ENCODE results near the gene R3HDM4. TPM values are rescaled to one million over a fixed set of nuclear protein-coding genes. Genes with fewer than 3 reads are reported as not detected.

The R3HDM4 gene
- total and polyA plus RNA-seq, 2 donors (not counting 3 experiments of a cell fraction or from before 2014, with no cell fraction given), result 51.8 to 53.9 TPM

- no peak overlapping the region for H3K4me3 ChIP-seq (replicated peaks in 1 of 3; ENCODE audit: insufficient read depth in 1 of 3, low read depth in 1 of 3, low read length in 3 of 3)
- POLR2A ChIA-PET, result interaction anchor here (0.8 kb wide), 1 partner anchor 424 kb away, joined by 5 read pairs; no protein-coding TSS in a partner anchor
- no peaks in the 10 kb centered on the region for H3K79me2 ChIP-seq (ENCODE audit: control insufficient read depth, insufficient read depth, low read length)
Observed at GRCh38 chr19:947707-948539, 34.9 kb upstream of the R3HDM4 start.

More at GRCh38 chr19:947707-948539, 34.9 kb upstream of the R3HDM4 start:
- Histone ChIP-seq H3K27me3 (ENCODE audit: control insufficient read depth in 2 of 2, insufficient read depth in 2 of 2, low read length in 2 of 2) (no peaks in the 10 kb centered on the region), H3K9ac (replicated peaks; ENCODE audit: extremely low read depth, insufficient read depth, low read length) (no peak overlapping the region), H3K9me1 (replicated peaks; ENCODE audit: control insufficient read depth, extremely low read depth, insufficient read depth, low read length) (no peaks in the 10 kb centered on the region), H3K36me3 (ENCODE audit: control insufficient read depth in 2 of 2, extremely low read depth in 1 of 2, insufficient read depth in 2 of 2, low read length in 2 of 2) (no peaks in the 10 kb centered on the region), H3K9me3 (replicated peaks; ENCODE audit: control insufficient read depth, insufficient read depth, low read length) (no peaks in the 10 kb centered on the region), H3K4me2 (ENCODE audit: insufficient read depth, low read length) (no peak overlapping the region), H2AFZ (ENCODE audit: low read depth, low read length) (no peak overlapping the region), H3K4me1 (ENCODE audit: control insufficient read depth, extremely low read depth, insufficient read depth, low read length) (peaks cover 2% of the 10 kb centered on the region), H3K27ac (ENCODE audit: insufficient read depth, low read depth, low read length) (no peak overlapping the region), H4K20me1 (replicated peaks; ENCODE audit: control insufficient read depth, extremely low read depth, insufficient read depth, low read length) (no peaks in the 10 kb centered on the region)
- no peak for DNase-seq (ENCODE audit: low read depth, low spot score)
- no peak for TF ChIP-seq MYC (IDR thresholded peaks at IDR 0.05; ENCODE audit: low read depth, low read length)
- no peak for TF ChIP-seq CTCF (IDR thresholded peaks at IDR 0.05; ENCODE audit: extremely low read depth in 1 of 2, insufficient read depth in 1 of 2, low read depth in 1 of 2, low read length in 2 of 2)
- TF ChIP-seq GATA2 (IDR thresholded peaks at IDR 0.05; ENCODE audit: insufficient read depth, insufficient read length, low read depth, low read length), result no peak
- no peak for TF ChIP-seq POLR2AphosphoS5 (IDR thresholded peaks at IDR 0.05; ENCODE audit: insufficient read depth, low read depth, low read length)
- TF ChIP-seq JUN (IDR thresholded peaks at IDR 0.05; ENCODE audit: borderline replicate concordance, insufficient read depth, insufficient read length, low read depth), result no peak
- TF ChIP-seq EZH2 (IDR thresholded peaks at IDR 0.05; ENCODE audit: borderline replicate concordance, low read depth, low read length, severe bottlenecking), result no peak
- TF ChIP-seq FOS (IDR thresholded peaks at IDR 0.05; ENCODE audit: borderline replicate concordance, insufficient read depth, low read length), result no peak
- no peak for TF ChIP-seq POLR2A (IDR thresholded peaks at IDR 0.05; ENCODE audit: low read depth, low read length)
- no peak for TF ChIP-seq MAX (IDR thresholded peaks at IDR 0.05; ENCODE audit: insufficient read depth, insufficient read length)
- BruUV-seq (replicated peaks), result no TSS peak
- intact Hi-C loops (cut with micrococcal nuclease), result no loop called here
- CTCF ChIA-PET, result no interaction called here
- dilution Hi-C loops (cut with MboI; ENCODE audit: extremely low pct_ligation_motif_present, low sequenced_read_pairs), result no loop called here
- FAIRE-seq, result no peak

All from endothelial cell of umbilical vein (primary cell).